Measurements from ENCODE around the gene CIDEA.
A peak's percentile ranks its signal among the peaks of the same experiment; 100 is the strongest.
"Not testable (repeated sequence)": the region's sequence is repeated elsewhere in the genome, so short reads cannot be mapped to it uniquely, and the experiment has no call there.

CIDEA gene, protein sequence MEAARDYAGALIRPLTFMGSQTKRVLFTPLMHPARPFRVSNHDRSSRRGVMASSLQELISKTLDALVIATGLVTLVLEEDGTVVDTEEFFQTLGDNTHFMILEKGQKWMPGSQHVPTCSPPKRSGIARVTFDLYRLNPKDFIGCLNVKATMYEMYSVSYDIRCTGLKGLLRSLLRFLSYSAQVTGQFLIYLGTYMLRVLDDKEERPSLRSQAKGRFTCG

DNA sequence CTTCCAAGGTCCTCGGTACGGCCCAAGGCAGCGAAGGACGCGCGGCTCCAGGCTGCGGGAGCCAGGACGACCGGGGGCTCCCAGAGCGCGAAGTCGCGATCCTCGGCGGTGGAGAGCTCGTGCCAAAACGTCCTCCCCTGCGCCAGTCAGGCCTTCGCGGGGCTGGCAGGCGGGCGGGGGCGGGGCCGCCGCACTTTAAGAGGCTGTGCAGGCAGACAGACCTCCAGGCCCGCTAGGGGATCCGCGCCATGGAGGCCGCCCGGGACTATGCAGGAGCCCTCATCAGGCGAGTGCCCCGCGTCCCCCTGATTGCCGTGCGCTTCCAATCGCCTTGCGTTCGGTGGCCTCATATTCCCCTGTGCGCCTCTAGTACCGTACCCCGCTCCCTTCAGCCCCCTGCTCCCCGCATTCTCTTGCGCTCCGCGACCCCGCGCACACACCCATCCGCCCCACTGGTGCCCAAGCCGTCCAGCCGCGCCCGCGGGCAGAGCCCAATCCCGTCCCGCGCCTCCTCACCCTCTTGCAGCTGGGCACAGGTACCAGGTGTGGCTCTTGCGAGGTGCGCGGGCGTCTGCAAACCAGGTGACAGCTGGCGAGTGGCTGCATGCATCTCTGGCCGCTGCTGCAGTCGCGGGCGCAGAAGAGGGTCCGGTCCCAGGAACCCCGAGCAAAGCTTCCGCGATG lies at the start of gene CIDEA:
TSS of gene CIDEA (plus strand) at position 226 of the 684 bp plus-strand sequence. CDS start at position 249, 23 bp downstream.
- peak; percentile 1 for DNase-seq

DNA sequence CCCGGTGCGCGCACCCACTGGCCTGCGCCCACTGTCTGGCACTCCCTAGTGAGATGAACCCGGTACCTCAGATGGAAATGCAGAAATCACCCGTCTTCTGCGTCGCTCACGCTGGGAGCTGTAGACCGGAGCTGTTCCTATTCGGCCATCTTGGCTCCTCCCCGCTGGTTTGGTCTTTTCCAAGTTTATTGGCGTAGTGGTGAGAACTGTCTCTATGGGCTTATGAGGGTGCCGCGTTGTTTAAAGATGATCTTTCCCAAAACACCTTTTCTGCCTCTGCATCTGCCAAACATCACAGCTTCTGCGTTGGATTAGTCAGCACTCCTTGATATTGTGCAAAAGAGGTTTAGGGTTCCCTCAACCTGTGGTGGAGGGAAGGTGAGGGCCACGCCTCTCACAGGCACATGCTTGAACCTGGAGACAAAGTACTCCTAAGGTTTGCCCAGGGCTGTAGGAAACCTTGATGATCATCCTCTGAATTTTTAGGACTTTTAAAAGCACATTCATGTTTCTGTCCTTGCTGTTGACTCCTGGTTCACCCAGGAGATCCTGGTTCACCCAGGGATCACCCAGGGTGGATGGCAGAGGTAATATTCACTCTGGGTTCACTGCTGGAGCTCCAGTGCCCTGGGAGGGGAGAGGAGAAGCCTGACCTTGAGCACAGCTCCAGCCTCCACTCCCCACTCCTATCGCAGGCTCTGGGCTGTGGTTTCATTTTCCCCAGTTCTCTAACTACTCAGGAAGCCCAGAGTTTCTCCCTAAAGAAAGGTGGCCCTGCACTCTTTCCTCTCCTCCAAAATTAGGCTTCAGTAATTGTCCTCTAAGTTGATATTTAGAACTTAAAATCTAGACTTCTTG lies 45.6 kb upstream of the CIDEA start:
- not testable (repeated sequence) for DNase-seq

DNA sequence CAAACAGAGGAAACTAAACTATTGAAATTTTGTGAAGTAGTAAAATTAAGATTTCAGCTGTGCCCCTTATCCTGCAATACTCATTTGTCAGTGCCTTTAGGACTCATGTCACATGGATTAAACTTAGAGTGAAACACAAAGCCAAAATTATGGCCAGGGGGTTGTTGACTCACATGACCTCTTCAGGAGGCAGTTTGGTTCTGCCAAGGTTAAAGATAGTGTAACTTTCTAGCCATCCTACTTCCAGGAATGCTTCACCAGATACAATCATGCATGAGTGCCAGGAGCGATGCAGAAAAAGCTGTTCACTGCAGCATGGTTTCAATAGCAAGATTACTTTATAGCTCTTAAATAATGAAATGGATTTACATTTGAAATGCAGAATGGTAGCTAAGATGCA lies 41.9 kb upstream of the CIDEA start:
- DNase-seq = not testable (repeated sequence)

DNA sequence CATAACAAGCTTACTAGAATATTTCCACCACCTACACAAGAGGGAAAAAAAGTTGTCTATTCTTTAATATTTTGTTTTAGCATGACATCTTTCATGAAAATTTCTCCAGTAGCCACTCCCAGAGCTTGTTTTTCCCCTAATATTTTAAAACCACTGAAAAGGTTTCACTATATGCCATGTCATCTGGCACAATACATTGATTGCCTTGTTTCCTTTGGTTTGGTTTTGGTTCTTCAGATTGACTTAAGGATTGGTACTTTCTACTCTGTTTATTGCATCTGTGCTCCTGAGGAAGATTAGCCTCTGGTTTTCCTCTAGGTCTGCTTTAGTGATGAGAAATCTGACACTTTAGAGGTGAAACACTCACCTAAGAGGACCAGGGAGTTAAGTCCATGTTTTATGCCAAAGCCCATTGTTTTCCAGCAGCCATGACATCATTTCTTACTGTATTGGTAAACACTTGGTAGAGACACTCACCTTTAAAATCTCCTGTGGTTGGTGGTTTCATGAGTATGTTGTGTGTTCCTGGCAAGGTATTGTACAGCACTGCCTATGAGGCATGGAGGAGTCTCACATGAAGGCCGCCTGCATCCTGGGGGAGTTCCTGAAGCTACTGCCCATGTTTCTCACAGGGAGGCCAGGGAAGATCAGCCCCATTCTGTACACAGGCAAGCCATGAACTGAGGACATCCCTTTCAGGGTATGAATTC lies 39.7 kb upstream of the CIDEA start:
- peak; percentile 28 for DNase-seq

DNA sequence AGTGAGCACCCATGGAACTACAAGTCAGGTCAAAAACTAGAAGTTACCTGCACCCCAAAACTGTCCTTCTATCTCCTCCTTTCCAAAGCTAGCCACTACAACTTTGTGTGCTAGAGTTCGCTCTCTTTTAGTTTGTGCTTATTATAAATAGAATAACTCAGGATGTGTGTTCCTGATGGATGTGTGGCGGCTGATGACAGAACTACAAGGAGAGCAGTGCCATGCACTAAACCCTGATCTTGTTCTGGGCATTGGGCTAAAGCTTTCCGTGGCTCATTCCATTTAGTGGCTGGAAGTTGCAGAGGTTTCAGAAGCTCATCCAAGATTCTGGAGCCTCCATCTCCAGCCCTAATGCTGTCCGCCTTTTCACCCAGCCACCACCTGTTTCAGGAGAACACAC lies 37.7 kb upstream of the CIDEA start:
- not testable (repeated sequence) for DNase-seq

DNA sequence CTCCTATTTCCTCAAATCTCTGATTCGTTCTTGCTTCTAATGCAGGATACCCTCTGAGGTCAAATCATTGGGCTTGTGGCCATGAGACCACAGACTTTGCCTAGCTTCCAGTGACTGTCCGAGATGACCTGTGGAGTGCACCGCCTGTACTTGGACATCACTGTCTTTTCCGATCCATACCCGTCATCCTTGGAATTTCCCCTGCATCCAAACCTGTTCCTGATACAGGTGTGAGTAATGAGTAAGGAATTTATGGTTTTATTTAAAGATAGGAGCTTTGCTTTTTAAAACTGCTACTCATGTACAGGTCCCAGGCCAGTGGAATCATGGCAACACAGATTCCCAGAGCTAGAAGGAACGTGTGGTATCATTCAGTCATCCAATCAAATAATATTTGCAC lies 35.6 kb upstream of the CIDEA start:
- DNase-seq = not testable (repeated sequence)

DNA sequence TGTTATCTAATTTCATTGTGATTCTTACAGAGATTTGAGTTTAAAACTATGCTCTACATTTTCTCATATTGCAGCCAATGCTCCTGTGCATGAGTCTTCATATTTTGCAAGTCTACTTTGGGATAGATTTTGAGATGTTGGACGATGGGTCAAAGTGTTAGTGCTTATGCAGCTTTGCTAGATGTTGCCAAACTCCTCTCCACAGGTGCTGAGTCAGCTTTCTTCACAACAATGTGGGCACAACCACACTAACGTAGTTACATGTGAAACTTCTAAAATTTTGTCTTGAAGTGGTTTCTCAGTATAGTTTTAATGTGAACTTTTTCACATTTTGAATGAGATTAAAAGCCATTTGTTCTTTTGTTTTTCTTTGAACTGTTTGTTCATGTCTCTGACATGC lies 32.1 kb upstream of the CIDEA start:
- DNase-seq = not testable (repeated sequence)

DNA sequence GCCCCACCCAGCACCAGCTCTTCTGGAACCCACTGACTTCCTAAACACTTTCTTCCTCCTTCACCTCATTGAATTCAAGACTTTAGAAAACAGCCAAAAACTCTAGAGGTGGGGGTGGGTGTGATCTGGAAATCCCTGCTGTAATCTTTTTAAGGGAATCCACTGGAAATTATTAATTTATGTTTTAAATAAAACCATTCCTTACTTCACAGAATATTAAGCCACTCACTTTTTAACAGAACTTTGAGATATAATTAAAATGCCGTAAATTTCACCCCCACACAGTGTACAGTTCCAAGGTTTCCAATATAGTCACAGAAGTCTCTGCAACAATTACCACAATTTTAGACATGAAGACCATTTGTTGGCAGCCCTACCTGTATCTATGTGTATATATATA lies 30.8 kb upstream of the CIDEA start:
- DNase-seq = not testable (repeated sequence)

DNA sequence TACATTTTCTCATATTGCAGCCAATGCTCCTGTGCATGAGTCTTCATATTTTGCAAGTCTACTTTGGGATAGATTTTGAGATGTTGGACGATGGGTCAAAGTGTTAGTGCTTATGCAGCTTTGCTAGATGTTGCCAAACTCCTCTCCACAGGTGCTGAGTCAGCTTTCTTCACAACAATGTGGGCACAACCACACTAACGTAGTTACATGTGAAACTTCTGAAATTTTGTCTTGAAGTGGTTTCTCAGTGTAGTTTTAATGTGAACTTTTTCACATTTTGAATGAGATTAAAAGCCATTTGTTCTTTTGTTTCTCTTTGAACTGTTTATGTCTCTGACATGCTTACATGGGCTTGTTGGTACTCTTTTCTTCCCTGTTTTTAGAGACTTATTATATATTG lies 27.4 kb upstream of the CIDEA start:
- not testable (repeated sequence) for DNase-seq

DNA sequence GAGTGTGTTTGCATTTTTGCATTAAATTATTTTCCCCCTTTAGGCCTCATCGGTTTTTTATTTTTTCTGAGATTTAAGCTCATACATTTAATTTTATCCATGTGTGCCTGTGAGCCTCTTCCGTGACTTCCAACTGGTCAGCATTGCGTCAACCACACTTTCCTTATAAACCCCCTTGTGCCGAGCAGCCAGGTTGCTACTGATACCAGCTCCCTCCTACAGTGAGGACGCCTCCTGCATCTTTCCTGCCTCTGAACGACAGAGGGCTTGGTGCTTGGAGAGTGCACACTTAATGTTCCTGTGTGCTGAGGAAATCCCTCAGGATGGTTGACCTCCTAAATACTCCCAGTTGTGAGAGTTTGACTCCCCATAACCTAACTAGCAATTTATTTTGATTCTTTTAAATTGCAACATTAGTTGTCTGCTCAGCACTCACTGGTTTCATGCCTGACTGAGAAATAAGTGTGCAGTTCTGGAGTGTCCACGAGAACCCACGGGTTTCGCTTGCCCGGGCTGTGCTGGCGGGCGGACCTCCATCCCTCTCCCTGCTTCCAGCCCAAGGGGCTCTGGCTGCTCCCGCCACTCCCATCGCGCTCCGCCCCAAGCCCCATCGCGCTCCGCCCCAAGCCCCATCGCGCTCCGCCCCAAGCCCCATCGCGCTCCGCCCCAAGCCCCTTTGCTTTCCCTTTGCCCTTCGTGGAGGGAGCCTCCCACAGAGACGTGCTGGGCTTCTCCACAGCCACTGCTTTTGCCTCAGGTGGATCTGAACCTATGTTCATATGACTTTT lies 26.6 kb upstream of the CIDEA start:
- DNase-seq = not testable (repeated sequence)

DNA sequence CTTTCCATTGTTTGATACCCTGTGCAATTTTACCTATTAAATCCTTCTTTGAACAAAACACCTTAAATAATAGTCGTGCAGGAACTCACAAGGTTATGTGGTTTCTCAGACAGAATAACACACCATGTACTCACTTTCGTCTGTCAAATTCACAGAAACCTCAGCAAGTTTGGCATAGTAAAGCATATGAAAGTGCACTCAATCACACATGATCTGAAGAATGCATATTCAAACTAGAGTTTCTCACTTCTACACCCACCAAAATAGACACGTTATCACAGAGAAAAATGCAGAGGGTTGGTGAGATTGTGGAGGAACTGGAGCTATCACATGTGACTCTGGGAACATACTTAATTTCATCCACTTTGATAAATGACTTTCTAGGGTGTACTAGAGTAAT lies 25.9 kb upstream of the CIDEA start:
- not testable (repeated sequence) for DNase-seq

DNA sequence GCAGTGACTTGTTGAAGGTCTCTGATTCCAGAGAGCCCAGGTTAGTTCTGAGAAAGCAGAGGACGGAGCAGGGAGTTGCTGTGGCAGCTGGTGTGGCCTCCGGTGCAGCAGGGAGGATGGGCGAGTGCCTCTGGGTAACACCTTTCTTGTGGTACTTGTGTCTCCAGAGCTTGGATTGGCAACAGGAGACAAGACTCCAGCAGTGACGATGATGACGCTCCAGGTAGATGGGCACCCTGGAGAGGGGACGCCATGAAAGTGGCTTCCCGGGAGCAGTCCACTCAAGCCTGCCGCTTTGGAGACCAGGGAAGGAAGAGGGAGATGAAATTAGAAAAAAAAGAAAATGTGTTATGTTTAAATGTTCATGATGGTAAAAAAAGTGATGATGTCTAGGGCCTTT lies 23.6 kb upstream of the CIDEA start:
- DNase-seq = not testable (repeated sequence)

DNA sequence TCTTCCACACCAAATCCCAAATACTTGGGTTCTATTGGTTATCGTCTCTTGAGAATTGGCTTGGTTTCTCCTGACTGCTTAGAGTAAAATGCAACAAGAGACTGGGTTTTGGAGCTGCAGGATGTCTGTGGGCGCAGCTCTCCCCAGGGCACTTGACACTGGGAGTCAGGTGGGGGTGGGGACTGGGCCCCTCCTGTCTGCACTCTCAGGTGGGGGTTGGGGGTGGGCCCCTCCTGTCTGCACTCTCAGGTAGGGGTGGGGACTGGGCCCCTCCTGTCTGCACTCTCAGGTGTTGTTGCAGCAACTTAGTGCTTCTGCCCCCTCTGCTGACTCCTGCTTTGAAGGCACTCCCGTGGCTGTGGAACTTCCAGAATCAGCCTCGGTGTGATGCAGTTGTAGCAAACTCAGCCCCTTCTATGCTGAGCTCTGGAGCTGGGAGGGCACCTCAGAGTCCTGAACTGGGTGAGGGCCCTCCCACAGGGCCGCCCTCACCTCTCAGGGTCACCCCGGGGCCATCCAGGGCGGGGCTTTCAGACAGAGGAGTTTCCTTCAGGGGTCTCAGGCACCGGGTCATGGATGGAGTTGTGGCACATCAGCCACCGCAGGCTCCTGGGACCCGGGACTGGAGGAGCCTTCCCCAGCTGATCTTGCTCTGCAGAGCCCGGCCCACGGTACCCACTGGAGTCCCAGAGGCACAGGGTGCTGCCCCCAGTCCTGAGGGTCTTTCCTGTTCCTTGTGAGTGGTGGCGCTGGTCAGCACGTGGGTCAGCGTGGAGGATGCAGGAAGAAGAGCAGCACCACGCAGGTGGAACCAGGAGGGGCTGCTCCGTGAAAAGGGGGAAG lies 22.9 kb upstream of the CIDEA start:
- DNase-seq = no peak

DNA sequence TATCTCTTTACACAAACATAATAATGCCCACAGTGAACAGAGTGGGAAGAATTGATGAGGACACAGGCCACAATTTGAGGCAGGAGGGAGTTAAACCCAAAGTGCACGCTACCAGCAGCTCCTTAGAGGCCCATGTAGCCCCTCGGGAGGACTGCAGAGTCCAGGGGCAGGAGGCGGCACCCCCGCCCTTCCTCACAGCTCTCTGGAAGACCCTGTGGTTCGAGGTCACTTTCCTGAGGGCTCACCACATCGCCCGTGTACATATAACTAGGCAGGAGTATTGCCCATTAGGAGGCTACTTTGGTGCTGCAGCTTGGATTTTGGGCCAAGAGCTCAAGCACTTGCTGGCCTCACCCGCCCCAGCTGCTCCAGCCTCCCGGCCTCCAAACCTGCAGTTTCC lies 22.2 kb upstream of the CIDEA start:
- DNase-seq = no peak

DNA sequence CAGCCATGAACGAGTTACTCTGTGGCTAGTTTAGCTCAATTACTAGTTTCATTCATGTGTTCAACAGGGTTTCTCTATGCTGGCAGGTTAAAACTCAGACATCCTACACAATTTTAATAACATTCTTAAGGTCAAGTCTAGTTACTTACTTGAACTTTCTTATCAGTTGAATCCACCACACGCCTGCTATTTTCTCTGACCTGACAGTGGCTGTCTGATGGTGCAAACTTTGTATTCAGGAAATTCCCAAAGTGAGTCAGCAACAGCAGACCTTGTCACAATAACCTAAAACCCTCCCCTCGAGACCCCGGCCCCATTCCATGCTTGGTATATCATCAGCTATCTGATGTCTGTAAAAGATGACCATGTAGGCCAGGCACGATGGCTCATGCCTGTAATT lies 20.8 kb upstream of the CIDEA start:
- no peak for DNase-seq

DNA sequence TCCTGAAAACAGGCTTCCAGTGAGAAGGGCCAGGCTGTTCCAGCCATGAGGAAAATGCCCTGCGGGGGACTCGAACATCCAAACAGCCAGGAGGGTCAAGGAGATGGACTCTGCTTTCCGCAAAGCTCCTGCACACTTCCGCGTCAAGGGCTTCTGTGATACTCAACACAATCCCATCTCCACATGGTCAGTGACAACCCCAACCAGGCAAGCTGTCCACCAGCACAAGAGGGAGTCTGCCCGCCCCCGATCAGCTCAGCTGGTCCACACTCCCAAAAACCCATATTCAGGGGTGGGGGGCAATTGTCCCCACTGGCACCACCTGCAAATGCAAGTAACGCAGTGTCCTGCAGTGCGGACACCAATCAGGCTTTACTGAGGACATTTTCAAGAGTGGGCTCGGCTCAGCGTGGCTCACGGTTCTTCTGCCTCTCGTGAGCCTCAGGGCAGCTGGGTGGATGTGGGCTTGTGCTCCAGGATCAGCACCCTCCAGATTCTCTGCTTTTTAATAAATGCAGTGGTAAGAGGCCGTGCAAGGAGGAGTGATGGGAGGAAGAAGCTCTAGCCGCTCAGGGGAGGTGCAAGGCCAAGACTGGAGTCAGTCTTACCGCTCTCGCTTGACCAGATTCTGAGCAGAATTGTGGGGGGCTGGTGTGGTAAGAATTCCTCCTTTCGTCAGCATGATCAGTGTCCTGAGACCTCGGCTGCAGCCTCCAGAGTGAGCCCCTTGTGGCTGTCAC lies 19.5 kb upstream of the CIDEA start:
- no peak for DNase-seq

DNA sequence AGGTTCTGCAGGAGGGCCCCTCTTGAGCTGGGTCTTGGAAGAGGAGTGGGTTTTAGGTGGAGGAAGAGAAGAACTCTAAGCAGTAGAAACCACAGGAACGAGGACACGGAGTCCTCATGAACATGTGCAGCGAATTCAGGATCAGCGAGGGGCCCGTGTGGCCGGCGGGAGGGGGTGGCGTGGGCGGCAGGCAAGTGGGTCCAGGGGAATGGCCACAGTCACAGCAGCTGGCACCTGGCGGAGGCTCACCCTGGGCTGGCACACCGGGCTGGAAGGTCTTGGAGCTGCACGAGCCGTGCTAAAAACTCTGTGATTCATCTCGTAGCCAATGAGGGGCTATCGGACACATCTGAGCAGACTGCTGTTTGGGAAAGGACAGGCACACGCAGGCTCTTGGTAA lies 18.0 kb upstream of the CIDEA start:
- no peak for DNase-seq

DNA sequence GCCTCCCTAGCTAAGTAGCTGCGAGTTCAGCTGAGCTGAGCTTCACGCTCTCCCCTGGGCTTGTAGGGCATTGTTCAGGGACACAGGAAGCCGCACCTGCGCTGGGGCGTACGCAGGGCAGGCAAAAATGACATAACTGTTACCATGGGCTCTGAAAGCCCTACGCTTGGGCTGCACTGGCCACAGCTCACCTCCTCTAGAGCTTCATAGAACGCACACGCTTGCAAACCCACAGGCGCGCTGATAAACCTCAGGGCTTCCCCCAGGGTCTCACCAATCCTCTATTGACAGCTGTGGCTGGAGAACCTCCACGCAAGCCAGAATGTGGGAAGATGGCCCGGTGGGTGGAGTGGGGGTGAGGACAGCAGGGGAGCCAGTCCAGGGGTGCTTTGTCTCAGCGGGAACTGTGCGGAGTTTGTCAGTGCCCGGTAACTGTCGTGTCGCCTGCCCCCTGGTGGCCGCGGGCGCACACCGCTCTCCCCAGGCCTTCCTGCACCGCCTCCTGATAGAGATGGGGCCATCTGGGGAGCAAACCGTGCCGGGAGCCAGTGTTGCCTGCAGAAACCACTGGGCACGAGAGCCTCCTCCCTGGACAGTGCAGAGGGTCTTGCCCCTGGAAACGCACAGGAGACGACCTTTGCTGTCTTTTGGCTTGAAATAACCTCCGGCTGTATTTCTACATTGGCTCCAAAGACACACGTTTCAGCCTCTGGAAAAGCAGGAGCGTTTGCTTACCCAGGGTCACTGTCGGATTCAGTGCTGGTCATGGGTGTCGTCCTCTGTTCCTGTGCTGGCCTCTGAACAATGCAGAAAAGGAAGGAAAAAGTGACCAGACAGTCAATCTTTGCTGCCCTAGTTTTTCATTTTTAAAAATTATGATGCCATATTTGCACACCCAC lies 17.0 kb upstream of the CIDEA start:
- peak; percentile 52 for DNase-seq

DNA sequence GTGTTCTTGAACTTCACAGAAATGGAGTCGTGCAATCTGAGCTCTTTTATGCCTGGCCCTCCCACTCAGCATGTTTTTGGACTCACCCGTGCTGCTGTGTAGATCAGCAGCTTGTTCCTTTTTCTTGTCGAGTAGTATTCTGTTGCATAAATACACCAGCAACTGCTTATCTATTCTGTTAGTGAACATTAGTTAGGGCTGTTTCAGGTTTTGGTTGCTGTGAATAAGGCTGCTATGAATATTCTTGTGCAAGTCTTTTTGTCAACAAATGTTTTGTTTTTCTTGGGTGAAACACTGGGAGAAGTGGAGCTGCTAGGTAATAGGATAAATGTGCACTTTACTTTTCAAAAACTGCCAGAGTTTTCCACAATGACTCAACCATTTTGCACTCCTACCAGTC lies 15.3 kb upstream of the CIDEA start:
- DNase-seq = no peak
